Adrenal gland (tissue), 12 donors: ENCODE measurements around the gene SRSF11. TPM values are rescaled to one million over a fixed set of nuclear protein-coding genes. Genes with fewer than 3 reads are reported as not detected.
A peak's percentile ranks its signal among the peaks of the same experiment; 100 is the strongest.
"Not testable (repeated sequence)": the region's sequence is repeated elsewhere in the genome, so short reads cannot be mapped to it uniquely, and the experiment has no call there.

Experiments used
- DNase-seq, 7 donors: peaks; one replicate each; pipeline ENCODE4 v3.0.0-alpha.2; 2019 to 2020
- H3K27ac ChIP-seq, 5 donors: fragments of 200-600 bp; sonication (generic) in 4 of 5; 1 replicate in 3 of 5; 2 replicates in 2 of 5; pipeline versions ENCODE4 v1.5.1 to v1.8.0; 2016 to 2020; ENCODE audit warnings: mild to moderate bottlenecking in 1 of 5
- H3K27me3 ChIP-seq: fragments of 200-600 bp; 2 replicates; pipeline ENCODE4 v1.8.0; 2021
- H3K36me3 ChIP-seq, 2 donors: fragments of 200-600 bp; replicated peaks in 1 of 2; 1 replicate in 1 of 2; 2 replicates in 1 of 2; pipeline versions ENCODE4 v1.5.1 to v1.8.0; 2018 to 2022
- H3K4me1 ChIP-seq, 2 donors: fragments of 200-600 bp; replicated peaks in 1 of 2; 1 replicate in 1 of 2; 2 replicates in 1 of 2; pipeline versions ENCODE4 v1.5.1 to v1.8.0; 2018 to 2021
- H3K4me3 ChIP-seq, 4 donors: fragments of 200-600 bp; sonication (generic) in 3 of 4; one replicate each; pipeline ENCODE4 v1.5.1; 2016 to 2018
- H3K9me3 ChIP-seq, 3 donors: fragments of 200-600 bp; sonication (generic) in 1 of 3; replicated peaks in 1 of 3; 1 replicate in 2 of 3; 2 replicates in 1 of 3; pipeline versions ENCODE4 v1.5.1 to v1.8.0; 2016 to 2021
- POLR2A ChIP-seq, 2 donors: fragments of 450-650 bp; IDR thresholded peaks; one replicate each; pipeline ENCODE4 v1.6.1; 2017; ENCODE audit warnings: antibody characterized with exemption in 2 of 2, mild to moderate bottlenecking in 2 of 2, moderate library complexity in 1 of 2
- WGBS, 4 donors: extraction: QIAGEN DNeasy Blood & Tissue Kit in 2 of 4; methylation state at CpG; one replicate each; pipeline versions ENCODE4 v1.1.5 to v1.1.7; 2013 to 2017; 5-methylcytosine and 5-hydroxymethylcytosine counted together
- intact Hi-C, 2 donors: fragments of 100-400 bp; cut with DNase I; formaldehyde crosslinking; loops; one replicate each; pipeline versions ENCODE4 v1.14.1 to v1.15.0; 2022 to 2023
- polyA plus RNA-seq, 3 donors: library from polyadenylated mRNA; stranded (reverse); fragments of 200-250 nt in 2 of 3; fragments of 350-450 nt in 1 of 3; fragmentation: Illumina TruSeq in 1 of 3; extraction: RNeasy Lipid Tissue Mini Kit (QIAGEN cat#74804) in 1 of 3; gene quantifications; one replicate each; pipeline ENCODE4 v1.2.3, GENCODE V29; 2013 to 2014
- total RNA-seq, 9 donors: library from RNA; depleted of rRNA in 4 of 9; stranded (reverse); fragments of >200 nt in 4 of 9; fragments of 120-200 nt in 1 of 9; fragmentation: NEBNext Ultra II Directional in 1 of 9; extraction: Animal tissue kit (Norgen Biotek cat#: 25700) in 1 of 9; gene quantifications; one replicate each; pipeline versions ENCODE4 v1.1.0 to v1.2.4, GENCODE V29; 2013 to 2023
- TF ChIP-seq, protein P1 (sequence below), 6 experiments: fragments of 450-650 bp in 4 of 6; fragments of 200-600 bp in 2 of 6; sonication (generic) in 1 of 6; IDR thresholded peaks; 1 replicate in 5 of 6; 2 replicates in 1 of 6; pipeline versions ENCODE4 v1.5.1 to v1.8.0; 2016 to 2021; ENCODE audit warnings: antibody characterized with exemption in 6 of 6, mild to moderate bottlenecking in 2 of 6, moderate library complexity in 1 of 6
- donor health status: healthy with polysubstance abuse.
- donor health status: Bipolar disorder and iron deficiency.
- donor health status: DM: yes; HTN: yes; CAD: no.
- donor health status: DM: no; HTN: no; CAD: no.
- donor health status: DM: no; HTN: no; CAD: no.
- donor health status: DM: yes; HTN: yes; CAD: no.

Gene SRSF11
- total and polyA plus RNA-seq, 12 donors = 43.3 to 276 (median 123) TPM

- Histone ChIP-seq H3K36me3 (no peaks in the 10 kb centered on the region), H3K27ac (peak overlapping the region; percentile 85 to 93 (median 92)), H3K27me3 (no peaks in the 10 kb centered on the region), H3K9me3 (no peaks in the 10 kb centered on the region), H3K4me1 (peaks cover 29 to 45% of the 10 kb centered on the region in 2 donors), H3K4me3 (peak overlapping the region; percentile 63 to 82 (median 72))
- TF ChIP-seq, protein P1, sequence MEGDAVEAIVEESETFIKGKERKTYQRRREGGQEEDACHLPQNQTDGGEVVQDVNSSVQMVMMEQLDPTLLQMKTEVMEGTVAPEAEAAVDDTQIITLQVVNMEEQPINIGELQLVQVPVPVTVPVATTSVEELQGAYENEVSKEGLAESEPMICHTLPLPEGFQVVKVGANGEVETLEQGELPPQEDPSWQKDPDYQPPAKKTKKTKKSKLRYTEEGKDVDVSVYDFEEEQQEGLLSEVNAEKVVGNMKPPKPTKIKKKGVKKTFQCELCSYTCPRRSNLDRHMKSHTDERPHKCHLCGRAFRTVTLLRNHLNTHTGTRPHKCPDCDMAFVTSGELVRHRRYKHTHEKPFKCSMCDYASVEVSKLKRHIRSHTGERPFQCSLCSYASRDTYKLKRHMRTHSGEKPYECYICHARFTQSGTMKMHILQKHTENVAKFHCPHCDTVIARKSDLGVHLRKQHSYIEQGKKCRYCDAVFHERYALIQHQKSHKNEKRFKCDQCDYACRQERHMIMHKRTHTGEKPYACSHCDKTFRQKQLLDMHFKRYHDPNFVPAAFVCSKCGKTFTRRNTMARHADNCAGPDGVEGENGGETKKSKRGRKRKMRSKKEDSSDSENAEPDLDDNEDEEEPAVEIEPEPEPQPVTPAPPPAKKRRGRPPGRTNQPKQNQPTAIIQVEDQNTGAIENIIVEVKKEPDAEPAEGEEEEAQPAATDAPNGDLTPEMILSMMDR (IDR thresholded peaks at IDR 0.05) = no peak
- TF ChIP-seq POLR2A (IDR thresholded peaks at IDR 0.05) = no peak
- WGBS, 4 donors = 0 to 1% (median 1%) methylated on average over 9 to 11 of the region's 11 CpGs
- DNase-seq = no peak
- intact Hi-C loops = no loop called here
Observed at GRCh38 chr1:70205071-70205433, 16.1 kb upstream of the SRSF11 start.

- peaks cover 34 to 50% of the 10 kb centered on the region in 2 donors for H3K4me1 ChIP-seq
- intact Hi-C loops = no loop called here
- peak; percentile 95 to 97 (median 96) for DNase-seq
- no peaks in the 10 kb centered on the region for H3K36me3 ChIP-seq
- H3K9me3 ChIP-seq = no peaks in the 10 kb centered on the region
- peak within 1 kb of the TSS; percentile 85 to 93 (median 92) for H3K27ac ChIP-seq
- WGBS, 4 donors = 0 to 1% (median 0%) methylated on average over 18 to 47 of the region's 47 CpGs
- peak within 1 kb of the TSS; percentile 63 to 82 (median 72) for H3K4me3 ChIP-seq
- TF ChIP-seq, protein P1 (IDR thresholded peaks at IDR 0.05) = no peak
- peak; percentile 58 to 92 for TF ChIP-seq POLR2A (IDR thresholded peaks at IDR 0.05)
- no peaks in the 10 kb centered on the region for H3K27me3 ChIP-seq
Observed at GRCh38 chr1:70205434-70206118, 15.6 kb upstream of the SRSF11 start, which contains the start of gene LRRC40. Gene LRRC40, minus strand, starts transcription at chr1:70205579. Its CDS starts 39 bp downstream, at chr1:70205540.

- peak overlapping the region in 1 of 5 donors; percentile 92 for H3K27ac ChIP-seq
- intact Hi-C loops, DNase-seq, H3K9me3 ChIP-seq, H3K36me3 ChIP-seq, H3K27me3 ChIP-seq: not testable (repeated sequence)
- WGBS, 4 donors = 79 to 86% (median 83%) methylated on average over 17 of the region's 17 CpGs
- H3K4me1 ChIP-seq = peaks cover 39 to 60% of the 10 kb centered on the region in 2 donors
- peak overlapping the region in 1 of 4 donors; percentile 64 for H3K4me3 ChIP-seq
Observed at GRCh38 chr1:70206833-70207232, 14.3 kb upstream of the SRSF11 start.

GRCh38 chr1:70207492-70207891, 13.7 kb upstream of the SRSF11 start:
- Histone ChIP-seq H3K27ac (no peak overlapping the region), H3K27me3 (no peaks in the 10 kb centered on the region), H3K36me3 (no peaks in the 10 kb centered on the region), H3K9me3 (no peaks in the 10 kb centered on the region), H3K4me3 (no peak overlapping the region), H3K4me1 (peaks cover 39 to 60% of the 10 kb centered on the region in 2 donors)
- TF ChIP-seq, protein P1 (IDR thresholded peaks at IDR 0.05) = no peak
- no peak for TF ChIP-seq POLR2A (IDR thresholded peaks at IDR 0.05)
- WGBS, 4 donors = 83 to 88% (median 87%) methylated on average over 4 of the region's 4 CpGs
- DNase-seq = no peak
- intact Hi-C loops = no loop called here

DNA sequence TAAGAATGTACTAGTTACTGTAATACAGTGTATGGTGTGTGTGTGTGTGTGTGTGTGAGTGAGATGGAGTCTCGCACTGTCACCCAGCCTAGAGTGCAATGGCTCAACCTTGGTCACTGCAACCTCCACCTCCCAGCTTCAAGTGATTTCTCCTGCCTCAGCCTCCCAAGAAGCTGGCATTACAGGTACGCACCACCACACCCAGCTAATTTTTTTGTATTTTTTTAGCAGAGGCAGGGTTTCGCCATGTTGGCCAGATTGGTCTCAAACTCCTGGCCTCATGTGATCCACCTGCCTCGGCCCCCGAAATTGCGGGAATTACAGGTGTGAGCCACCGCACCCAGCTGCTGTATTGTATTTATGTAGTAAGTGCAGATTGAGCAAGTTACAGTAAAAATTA, 12.9 kb upstream of the SRSF11 start:
- H3K4me1 ChIP-seq = peaks cover 39 to 60% of the 10 kb centered on the region in 2 donors
- DNase-seq = no peak
- H3K27me3 ChIP-seq = no peaks in the 10 kb centered on the region
- no peak overlapping the region for H3K27ac ChIP-seq
- WGBS, 4 donors = 95 to 98% (median 97%) methylated on average over 7 of the region's 7 CpGs
- intact Hi-C loops = no loop called here
- TF ChIP-seq, protein P1 (IDR thresholded peaks at IDR 0.05) = no peak
- TF ChIP-seq POLR2A (IDR thresholded peaks at IDR 0.05) = no peak
- H3K9me3 ChIP-seq = no peaks in the 10 kb centered on the region
- H3K36me3 ChIP-seq = no peaks in the 10 kb centered on the region
- no peak overlapping the region for H3K4me3 ChIP-seq
